SK-N-SH (cell line): Measurements from ENCODE around the gene REC114.

Experiments used
- CHD2 ChIP-seq: fragments of 150-350 bp; IDR thresholded peaks from 2 replicates; pipeline ENCODE4 v1.6.1; 2018; ENCODE audit warnings: low read length; ENCODE audit not compliant: partially characterized antibody
- EP300 ChIP-seq, 2 experiments: IDR thresholded peaks; 2 replicates each; pipeline versions ENCODE4 v1.4.0 to v1.6.1; 2012; ENCODE audit warnings: borderline replicate concordance in 1 of 2, low read depth in 1 of 2, low read length in 1 of 2
- EZH2phosphoT487 ChIP-seq: fragments of 200-600 bp; sonication (generic); IDR thresholded peaks from 2 replicates; pipeline ENCODE4 v1.6.1; 2017; ENCODE audit warnings: low read depth, mixed run types, mild to moderate bottlenecking, antibody characterized with exemption, moderate library complexity, borderline replicate concordance
- FOSL2 ChIP-seq: IDR thresholded peaks from 2 replicates; pipeline ENCODE4 v1.4.0; 2012; ENCODE audit warnings: low read depth, mild to moderate bottlenecking, moderate library complexity, borderline replicate concordance
- FOXJ3 ChIP-seq: sonication (generic); formaldehyde crosslinking; IDR thresholded peaks from 2 replicates; pipeline ENCODE4 v1.5.1; 2020; ENCODE audit warnings: mild to moderate bottlenecking, missing genetic modification reagents
- GABPA ChIP-seq: IDR thresholded peaks from 2 replicates; pipeline ENCODE4 v1.4.0; 2012; ENCODE audit warnings: low read depth, mild to moderate bottlenecking
- JUND ChIP-seq: IDR thresholded peaks from 2 replicates; pipeline ENCODE4 v1.4.0; 2012
- MXI1 ChIP-seq: IDR thresholded peaks from 2 replicates; pipeline ENCODE4 v1.6.1; 2012; ENCODE audit warnings: mild to moderate bottlenecking, low read depth, low read length, improper control_type of control experiment
- POLR2AphosphoS5 ChIP-seq: IDR thresholded peaks from 2 replicates; pipeline ENCODE4 v1.6.1; 2012; ENCODE audit warnings: low read depth, low read length
- SMC3 ChIP-seq: IDR thresholded peaks from 2 replicates; pipeline ENCODE4 v1.6.1; 2012; ENCODE audit warnings: low read depth, low read length, improper control_type of control experiment
- TCF12 ChIP-seq: IDR thresholded peaks from 2 replicates; pipeline ENCODE4 v1.4.0; 2012
- TF ChIP-seq, protein P1 (sequence below): fragments of 200-600 bp; sonication (generic); IDR thresholded peaks from 2 replicates; pipeline ENCODE4 v1.6.1; 2017; ENCODE audit warnings: antibody characterized with exemption, mild to moderate bottlenecking, moderate library complexity
- TF ChIP-seq, protein P2 (sequence below): IDR thresholded peaks from 2 replicates; pipeline ENCODE4 v1.6.1; 2012; ENCODE audit warnings: mild to moderate bottlenecking, low read depth, low read length, moderate library complexity
- TF ChIP-seq, protein P3 (sequence below): IDR thresholded peaks from 2 replicates; pipeline ENCODE4 v1.4.0; 2012; ENCODE audit warnings: low read depth

DNA sequence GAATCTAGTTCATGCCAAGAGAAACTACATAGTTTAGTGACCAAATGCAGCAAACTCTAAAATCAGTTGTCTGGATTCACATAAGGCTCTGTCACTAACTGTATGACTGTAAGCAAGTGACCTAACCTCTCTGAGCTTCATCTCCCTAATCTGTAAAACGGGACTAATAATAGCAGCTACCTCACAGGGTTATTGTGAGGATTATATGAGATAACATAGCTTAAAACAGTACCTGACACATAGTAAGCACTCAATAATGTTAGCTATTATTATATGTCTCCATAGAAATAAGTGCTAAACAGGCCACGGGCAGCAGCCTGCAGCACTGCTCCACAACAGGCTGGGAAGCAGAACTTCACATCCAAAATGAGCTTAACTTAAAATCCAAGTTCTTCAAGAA, 160.0 kb downstream of the REC114 start:
- TF ChIP-seq, protein P1, sequence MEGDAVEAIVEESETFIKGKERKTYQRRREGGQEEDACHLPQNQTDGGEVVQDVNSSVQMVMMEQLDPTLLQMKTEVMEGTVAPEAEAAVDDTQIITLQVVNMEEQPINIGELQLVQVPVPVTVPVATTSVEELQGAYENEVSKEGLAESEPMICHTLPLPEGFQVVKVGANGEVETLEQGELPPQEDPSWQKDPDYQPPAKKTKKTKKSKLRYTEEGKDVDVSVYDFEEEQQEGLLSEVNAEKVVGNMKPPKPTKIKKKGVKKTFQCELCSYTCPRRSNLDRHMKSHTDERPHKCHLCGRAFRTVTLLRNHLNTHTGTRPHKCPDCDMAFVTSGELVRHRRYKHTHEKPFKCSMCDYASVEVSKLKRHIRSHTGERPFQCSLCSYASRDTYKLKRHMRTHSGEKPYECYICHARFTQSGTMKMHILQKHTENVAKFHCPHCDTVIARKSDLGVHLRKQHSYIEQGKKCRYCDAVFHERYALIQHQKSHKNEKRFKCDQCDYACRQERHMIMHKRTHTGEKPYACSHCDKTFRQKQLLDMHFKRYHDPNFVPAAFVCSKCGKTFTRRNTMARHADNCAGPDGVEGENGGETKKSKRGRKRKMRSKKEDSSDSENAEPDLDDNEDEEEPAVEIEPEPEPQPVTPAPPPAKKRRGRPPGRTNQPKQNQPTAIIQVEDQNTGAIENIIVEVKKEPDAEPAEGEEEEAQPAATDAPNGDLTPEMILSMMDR, result no peak
- no peak for TF ChIP-seq EZH2phosphoT487
- TF ChIP-seq CHD2, result no peak
- no peak for TF ChIP-seq SMC3
- no peak for TF ChIP-seq EP300 (IDR thresholded peaks at IDR 0.05; ENCODE audit: borderline replicate concordance in 1 of 2, low read depth in 1 of 2, low read length in 1 of 2)
- TF ChIP-seq, protein P2, sequence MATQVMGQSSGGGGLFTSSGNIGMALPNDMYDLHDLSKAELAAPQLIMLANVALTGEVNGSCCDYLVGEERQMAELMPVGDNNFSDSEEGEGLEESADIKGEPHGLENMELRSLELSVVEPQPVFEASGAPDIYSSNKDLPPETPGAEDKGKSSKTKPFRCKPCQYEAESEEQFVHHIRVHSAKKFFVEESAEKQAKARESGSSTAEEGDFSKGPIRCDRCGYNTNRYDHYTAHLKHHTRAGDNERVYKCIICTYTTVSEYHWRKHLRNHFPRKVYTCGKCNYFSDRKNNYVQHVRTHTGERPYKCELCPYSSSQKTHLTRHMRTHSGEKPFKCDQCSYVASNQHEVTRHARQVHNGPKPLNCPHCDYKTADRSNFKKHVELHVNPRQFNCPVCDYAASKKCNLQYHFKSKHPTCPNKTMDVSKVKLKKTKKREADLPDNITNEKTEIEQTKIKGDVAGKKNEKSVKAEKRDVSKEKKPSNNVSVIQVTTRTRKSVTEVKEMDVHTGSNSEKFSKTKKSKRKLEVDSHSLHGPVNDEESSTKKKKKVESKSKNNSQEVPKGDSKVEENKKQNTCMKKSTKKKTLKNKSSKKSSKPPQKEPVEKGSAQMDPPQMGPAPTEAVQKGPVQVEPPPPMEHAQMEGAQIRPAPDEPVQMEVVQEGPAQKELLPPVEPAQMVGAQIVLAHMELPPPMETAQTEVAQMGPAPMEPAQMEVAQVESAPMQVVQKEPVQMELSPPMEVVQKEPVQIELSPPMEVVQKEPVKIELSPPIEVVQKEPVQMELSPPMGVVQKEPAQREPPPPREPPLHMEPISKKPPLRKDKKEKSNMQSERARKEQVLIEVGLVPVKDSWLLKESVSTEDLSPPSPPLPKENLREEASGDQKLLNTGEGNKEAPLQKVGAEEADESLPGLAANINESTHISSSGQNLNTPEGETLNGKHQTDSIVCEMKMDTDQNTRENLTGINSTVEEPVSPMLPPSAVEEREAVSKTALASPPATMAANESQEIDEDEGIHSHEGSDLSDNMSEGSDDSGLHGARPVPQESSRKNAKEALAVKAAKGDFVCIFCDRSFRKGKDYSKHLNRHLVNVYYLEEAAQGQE, result no peak
- no peak for TF ChIP-seq POLR2AphosphoS5
- no peak for TF ChIP-seq MXI1
- TF ChIP-seq GABPA, result no peak
- TF ChIP-seq, protein P3, sequence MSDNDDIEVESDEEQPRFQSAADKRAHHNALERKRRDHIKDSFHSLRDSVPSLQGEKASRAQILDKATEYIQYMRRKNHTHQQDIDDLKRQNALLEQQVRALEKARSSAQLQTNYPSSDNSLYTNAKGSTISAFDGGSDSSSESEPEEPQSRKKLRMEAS, result no peak
- TF ChIP-seq FOSL2, result no peak
- no peak for TF ChIP-seq TCF12
- TF ChIP-seq JUND, result no peak
- TF ChIP-seq FOXJ3 (CRISPR knock-in tag), result no peak
